IPS-11a (cell line): Measurements from ENCODE around the gene DDA1.
"Not testable (repeated sequence)": the region's sequence is repeated elsewhere in the genome, so short reads cannot be mapped to it uniquely, and the experiment has no call there.

ENCODE experiments used
- H3K4me3 ChIP-seq: one replicate; pipeline ENCODE4 v1.5.1; 2013; ENCODE audit warnings: low read depth, low read length, control low read depth

The DDA1 gene

DNA sequence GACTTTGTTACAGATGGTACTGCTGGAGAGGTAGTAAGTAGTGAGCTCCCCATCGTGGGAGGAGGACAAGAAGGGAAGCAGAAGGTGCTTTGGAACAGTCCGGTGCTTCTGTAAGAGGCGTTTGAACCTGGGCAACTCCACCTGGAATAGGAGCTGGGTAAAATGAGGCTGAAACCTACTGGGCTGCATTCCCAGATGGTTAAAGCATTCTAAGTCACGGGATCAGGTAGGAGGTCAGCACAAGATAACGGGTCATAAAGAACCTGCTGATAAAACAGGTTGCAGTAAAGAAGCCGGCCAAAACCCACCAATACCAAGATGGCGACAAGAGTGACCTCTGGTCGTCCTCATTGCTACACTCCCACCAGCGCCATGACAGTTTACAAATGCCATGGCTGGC is 22.6 kb upstream of the DDA1 start:
- H3K4me3 ChIP-seq = no peak overlapping the region

DNA sequence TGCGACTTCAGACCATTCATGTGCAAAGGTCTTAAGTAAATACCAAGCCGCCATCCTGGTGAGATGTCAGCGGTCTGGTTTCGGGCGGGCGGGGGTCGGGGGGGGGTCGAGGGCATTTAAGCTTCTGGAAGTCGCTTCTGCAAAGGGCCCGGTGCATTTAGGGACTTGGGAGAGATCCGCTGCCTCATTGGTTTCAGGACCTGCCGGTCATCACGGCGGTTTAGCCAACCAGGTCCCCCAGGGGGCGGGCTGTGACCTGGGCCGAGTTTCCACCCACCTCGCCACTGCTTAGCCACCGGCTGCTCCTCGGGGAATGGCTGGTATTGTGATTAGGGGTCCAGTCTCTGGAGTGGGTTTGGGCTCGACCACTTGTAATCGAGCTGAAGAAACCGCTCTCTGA is 19.9 kb upstream of the DDA1 start:
- no peak overlapping the region for H3K4me3 ChIP-seq

- peak overlapping the region; percentile 44 for H3K4me3 ChIP-seq
Measured at GRCh38 chr19:17292301-17293074, 16.9 kb upstream of the DDA1 start.

DNA sequence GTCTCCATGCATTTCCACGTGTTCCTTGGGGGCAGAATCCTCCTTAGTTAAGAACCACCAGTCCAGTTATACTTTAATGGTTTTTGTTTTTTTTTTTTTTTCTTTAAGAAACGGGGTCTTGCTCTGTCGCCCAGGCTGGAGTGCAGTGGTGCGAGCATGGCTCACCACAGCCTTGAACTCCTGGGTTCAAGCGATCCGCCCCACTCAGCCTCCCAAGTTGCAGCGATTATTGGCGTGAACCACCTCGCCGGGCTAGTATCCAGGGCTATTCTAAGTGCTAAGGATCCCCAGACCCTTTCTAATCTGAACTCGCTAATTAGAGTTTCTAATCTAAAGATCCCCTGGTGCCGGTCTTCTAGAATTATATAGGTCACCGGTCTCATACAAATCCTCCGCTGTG is 15.8 kb upstream of the DDA1 start:
- no peak overlapping the region for H3K4me3 ChIP-seq

DNA sequence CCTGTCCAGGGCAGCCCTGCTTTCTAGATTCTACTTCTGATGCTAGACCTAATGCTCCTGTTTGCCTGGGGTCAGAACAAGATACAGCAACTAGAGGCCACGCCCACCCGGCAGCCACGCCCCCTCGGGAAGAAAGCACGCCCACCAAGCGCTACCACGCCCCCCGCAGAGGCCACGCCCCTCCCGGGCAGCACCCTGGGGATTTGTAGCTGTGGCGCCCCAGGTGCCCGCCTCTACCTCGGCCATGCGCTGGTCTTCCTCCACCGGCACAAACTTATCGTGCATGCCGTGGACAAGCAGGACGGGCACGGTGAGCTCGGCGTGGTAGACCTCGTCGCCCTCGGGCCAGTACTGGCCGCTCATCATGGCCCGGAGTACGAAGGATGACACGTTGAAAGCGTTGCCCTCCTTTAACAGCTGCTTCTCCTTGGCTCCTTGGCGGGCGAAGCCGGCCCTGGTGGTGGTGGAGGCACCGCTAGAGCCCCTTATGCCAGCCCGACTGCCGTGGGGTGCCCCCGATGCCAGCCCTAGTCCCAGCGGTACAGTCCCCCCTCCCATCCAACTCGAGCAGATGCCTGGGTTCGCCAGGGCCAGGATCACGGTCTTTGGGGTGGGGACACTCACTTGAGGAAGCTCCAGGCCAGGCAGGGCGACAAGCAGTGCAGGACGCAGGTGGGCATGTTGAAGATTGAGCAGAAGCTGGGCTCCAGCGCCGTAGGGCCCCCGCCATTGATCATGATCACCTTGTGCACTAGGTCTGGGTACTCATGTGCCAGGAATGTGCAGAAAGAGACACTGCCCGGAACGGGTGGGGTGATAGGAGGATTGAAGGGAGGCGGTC is 15.1 kb upstream of the DDA1 start:
- no peak overlapping the region for H3K4me3 ChIP-seq

DNA sequence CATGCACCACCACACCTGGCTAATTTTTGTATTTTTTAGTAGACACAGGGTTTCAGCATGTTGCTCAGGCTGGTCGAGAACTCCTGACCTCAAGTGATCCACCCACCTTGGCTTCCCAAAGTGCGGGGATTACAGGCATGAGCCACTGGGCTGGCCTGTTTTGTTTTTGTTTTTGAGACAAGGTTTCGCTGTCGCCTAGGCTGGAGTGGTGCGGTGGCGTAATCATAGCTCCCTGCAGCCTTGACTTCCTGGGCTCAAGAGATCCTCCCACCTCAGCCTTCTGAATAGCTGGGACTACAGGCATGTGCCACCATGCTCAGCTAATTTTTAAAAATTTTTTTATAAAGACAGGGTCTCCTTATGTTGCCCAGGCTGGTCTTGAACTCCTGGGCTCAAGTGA is 13.8 kb upstream of the DDA1 start:
- not testable (repeated sequence) for H3K4me3 ChIP-seq

- no peak overlapping the region for H3K4me3 ChIP-seq
Measured at GRCh38 chr19:17296273-17296672, 13.1 kb upstream of the DDA1 start.

- H3K4me3 ChIP-seq = no peak overlapping the region
Measured at GRCh38 chr19:17296976-17297375, 12.4 kb upstream of the DDA1 start.

DNA sequence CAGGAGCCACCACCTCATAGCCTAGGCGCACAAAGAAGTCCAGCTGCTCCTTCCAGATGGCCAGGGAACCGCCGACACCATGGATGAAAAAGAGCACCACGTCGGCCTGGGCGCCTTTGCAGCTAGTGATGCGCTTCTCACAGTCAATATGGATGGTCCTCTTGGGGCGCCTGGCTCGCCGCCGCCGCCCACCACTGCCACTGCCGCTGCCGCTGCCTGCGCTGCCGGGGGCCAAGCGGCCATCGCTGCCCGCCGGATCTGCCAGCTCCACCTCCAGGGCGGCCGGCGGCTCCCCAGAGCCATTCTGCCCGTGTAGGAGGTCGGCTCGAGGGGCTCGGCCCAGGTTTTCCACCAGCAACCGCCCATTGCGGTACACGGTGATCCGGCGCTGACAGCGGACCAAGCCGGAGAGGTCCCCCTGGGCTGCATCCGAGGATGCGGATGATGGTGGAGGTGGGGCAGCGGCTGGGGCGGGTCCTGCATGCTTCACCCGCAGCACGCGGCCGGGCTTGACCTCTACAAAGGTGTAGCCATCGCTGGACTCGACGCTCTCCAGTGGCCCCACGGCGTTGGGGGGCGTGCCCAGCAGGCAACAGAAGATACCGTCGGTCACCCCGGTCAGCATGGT is 8.3 kb upstream of the DDA1 start:
- no peak overlapping the region for H3K4me3 ChIP-seq

- H3K4me3 ChIP-seq = peak overlapping the region; percentile 37
Measured at GRCh38 chr19:17302391-17303166, 6.8 kb upstream of the DDA1 start.

GRCh38 chr19:17303167-17303939 is 6.0 kb upstream of the DDA1 start, which contains the start of gene ABHD8:
TSS of gene ABHD8 (minus strand) at chr19:17303425. CDS start at chr19:17301616, 1,809 bp downstream.
- peak within 1 kb of the TSS; percentile 37 for H3K4me3 ChIP-seq

GRCh38 chr19:17303940-17304267 is 5.5 kb upstream of the DDA1 start:
- no peak overlapping the region for H3K4me3 ChIP-seq

DNA sequence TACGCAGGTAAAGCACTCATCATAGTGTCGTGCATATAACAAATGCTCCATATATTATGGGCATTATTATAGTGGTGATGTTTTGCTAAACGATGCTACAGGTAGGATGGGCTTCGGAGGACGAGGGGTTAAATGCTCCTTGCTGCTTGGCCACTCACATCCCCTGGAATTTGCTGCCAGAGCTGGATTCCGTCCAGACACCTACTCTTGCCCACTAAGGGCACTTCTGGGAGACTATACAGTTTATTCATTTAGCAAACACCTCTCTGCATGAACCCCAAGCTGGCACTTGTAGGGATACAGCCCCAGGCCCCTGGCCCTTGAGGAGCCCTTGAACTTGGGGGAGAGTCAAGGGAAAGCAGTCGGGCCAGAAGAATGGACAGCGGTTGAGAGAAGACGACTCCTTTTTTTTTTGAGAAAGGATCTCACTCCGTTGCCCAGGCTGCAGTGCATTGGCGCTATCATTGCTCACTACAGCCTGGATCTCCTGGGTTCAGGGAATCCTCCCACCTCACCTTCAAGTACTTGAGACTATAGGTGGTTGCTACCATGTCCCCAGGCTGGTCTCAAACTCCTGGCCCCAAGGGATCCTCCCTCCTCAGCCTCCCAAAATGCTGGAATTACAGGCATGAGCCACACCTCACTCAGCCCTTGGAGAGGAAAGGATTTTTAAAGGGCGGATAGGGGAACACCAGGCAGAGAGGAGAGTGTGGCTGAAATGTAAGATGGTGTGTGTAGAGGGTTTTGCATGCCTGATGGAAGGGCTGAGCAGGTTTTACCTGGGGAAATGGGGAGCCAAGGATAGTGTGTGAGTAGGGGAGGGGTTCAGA is 4.8 kb upstream of the DDA1 start:
- H3K4me3 ChIP-seq = no peak overlapping the region

GRCh38 chr19:17305216-17305516 is 4.2 kb upstream of the DDA1 start:
- H3K4me3 ChIP-seq = no peak overlapping the region

DNA sequence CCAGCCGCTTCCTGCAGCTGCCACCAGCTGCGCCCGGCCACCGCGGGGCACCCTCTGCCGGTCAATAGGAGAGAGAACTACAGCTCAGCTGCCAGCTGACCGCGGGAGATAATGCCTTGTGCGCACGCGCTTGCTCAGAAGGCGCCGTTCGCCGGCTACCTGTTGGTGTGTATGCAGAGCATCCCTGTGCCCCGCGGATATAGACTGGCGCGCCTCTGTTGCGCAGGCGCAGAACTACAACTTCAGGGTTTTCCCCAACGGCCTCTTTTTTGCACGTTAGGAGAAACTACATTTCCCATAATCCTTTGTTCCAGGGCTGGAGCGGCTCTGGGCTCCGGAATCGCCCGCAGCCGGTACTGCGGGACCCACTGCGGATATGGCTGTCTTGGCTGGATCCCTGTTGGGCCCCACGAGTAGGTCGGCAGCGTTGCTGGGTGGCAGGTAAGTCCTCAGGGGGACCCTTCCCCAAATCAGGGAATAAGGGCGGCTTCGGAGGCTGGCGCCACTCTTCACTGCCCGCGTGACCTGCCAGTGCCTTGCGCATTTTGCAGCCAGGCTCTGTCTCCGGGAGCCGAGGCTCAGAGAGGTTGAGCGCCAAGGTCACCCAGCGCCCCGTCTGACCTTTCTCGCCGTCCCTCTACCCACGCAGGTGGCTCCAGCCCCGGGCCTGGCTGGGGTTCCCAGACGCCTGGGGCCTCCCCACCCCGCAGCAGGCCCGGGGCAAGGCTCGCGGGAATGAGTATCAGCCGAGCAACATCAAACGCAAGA is 3.7 kb upstream of the DDA1 start, which contains the start of gene MRPL34:
MRPL34 (plus strand) TSS at position 356 of the 768 bp plus-strand sequence; CDS start at position 377, 21 bp downstream.
- peak within 1 kb of the TSS; percentile 92 for H3K4me3 ChIP-seq

GRCh38 chr19:17306285-17306714 is 3.1 kb upstream of the DDA1 start:
- peak overlapping the region; percentile 92 for H3K4me3 ChIP-seq

GRCh38 chr19:17307876-17308377 is 1.4 kb upstream of the DDA1 start:
- H3K4me3 ChIP-seq = no peak overlapping the region

DNA sequence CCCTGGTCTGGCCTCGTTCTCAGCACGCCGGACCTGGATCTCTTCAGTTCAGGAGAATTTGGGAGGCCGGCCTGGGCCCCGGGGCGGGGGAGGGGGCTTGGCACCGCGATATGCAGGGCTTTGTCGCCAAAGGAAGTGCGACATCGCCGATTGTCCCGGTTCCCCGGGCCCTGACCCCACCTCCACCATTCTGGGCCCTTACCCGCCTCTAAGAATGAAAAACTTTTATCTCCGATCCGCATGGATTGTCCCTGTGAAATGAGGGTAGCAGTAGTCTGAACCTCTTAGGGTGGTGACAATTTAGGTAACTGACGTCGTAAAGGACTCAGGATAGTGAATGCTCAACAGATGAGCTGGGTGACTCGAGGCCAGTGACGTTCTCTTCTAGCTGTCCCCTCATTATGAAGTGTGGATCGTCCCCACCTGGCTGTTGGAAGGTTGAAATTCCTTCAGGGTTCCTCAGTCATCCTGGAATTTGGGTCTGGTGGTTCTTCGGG is 650 bp downstream of the DDA1 start:
- H3K4me3 ChIP-seq = peak overlapping the region; percentile 96
